Endothelial cell of umbilical vein (primary cell): ENCODE results near the gene NOP10.

Source experiments
- EZH2 ChIP-seq: IDR thresholded peaks from 2 replicates; pipeline ENCODE4 v1.6.1; 2012; ENCODE audit warnings: borderline replicate concordance, low read depth, mild to moderate bottlenecking, moderate library complexity, low read length, inconsistent platforms; ENCODE audit not compliant: severe bottlenecking
- JUN ChIP-seq: IDR thresholded peaks from 2 replicates; pipeline ENCODE4 v1.6.1; 2011; ENCODE audit warnings: borderline replicate concordance, low read depth; ENCODE audit not compliant: insufficient read length, insufficient read depth
- MYC ChIP-seq: IDR thresholded peaks from one replicate; pipeline ENCODE4 v1.6.1; 2011; ENCODE audit warnings: mild to moderate bottlenecking, low read depth, low read length
- TF ChIP-seq, protein P1 (sequence below), 2 donors: IDR thresholded peaks; 1 replicate in 1 of 2; 2 replicates in 1 of 2; pipeline ENCODE4 v1.5.1; 2011; ENCODE audit warnings: low read length in 2 of 2, mild to moderate bottlenecking in 2 of 2, moderate library complexity in 2 of 2, control low read depth in 1 of 2, inconsistent platforms in 1 of 2, low read depth in 1 of 2; ENCODE audit not compliant: insufficient read depth in 1 of 2; ENCODE audit errors: extremely low read depth in 1 of 2
- TF ChIP-seq, protein P2 (sequence below): IDR thresholded peaks from 2 replicates; pipeline ENCODE4 v1.6.1; 2011; ENCODE audit not compliant: insufficient read depth, insufficient read length

DNA sequence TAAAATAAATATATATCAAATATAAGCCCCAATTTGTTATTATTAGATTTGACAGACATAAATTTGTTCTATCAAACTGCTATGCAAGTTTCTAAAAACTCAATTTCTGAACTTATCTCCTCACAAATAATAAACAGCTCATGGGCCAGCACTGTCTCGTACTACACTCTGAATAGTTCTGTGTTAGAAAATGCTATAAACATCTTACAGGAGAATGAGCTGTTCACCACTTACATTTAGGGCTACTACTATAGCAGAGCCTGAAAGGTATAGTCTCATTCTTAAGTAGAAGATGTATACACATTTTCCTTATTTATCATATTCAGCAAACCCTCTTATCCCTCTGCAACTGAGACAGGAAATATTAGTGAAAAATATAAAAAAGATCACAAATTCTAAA lies 18.0 kb downstream of the NOP10 start:
- TF ChIP-seq EZH2 (no peak), JUN (no peak), MYC (no peak)
- TF ChIP-seq, protein P1, sequence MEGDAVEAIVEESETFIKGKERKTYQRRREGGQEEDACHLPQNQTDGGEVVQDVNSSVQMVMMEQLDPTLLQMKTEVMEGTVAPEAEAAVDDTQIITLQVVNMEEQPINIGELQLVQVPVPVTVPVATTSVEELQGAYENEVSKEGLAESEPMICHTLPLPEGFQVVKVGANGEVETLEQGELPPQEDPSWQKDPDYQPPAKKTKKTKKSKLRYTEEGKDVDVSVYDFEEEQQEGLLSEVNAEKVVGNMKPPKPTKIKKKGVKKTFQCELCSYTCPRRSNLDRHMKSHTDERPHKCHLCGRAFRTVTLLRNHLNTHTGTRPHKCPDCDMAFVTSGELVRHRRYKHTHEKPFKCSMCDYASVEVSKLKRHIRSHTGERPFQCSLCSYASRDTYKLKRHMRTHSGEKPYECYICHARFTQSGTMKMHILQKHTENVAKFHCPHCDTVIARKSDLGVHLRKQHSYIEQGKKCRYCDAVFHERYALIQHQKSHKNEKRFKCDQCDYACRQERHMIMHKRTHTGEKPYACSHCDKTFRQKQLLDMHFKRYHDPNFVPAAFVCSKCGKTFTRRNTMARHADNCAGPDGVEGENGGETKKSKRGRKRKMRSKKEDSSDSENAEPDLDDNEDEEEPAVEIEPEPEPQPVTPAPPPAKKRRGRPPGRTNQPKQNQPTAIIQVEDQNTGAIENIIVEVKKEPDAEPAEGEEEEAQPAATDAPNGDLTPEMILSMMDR (IDR thresholded peaks at IDR 0.05; ENCODE audit: extremely low read depth in 1 of 2, insufficient read depth in 1 of 2, low read depth in 1 of 2, low read length in 2 of 2), result no peak
- TF ChIP-seq, protein P2, sequence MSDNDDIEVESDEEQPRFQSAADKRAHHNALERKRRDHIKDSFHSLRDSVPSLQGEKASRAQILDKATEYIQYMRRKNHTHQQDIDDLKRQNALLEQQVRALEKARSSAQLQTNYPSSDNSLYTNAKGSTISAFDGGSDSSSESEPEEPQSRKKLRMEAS, result no peak
